CD4-positive, alpha-beta T cell (primary cell): Measurements from ENCODE around the gene MRPS23. TPM values are rescaled to one million over a fixed set of nuclear protein-coding genes. Genes with fewer than 3 reads are reported as not detected.

ENCODE experiments used
- ATAC-seq: fragments of 200-7000 bp; cut with Tn5 transposase; one replicate; pipeline ENCODE4 v1.10.0; 2022; ENCODE audit warnings: mild to moderate bottlenecking; ENCODE audit not compliant: poor library complexity
- CTCF ChIA-PET: fragments of 350-600 bp; sonication (Branson Sonifier 250); formaldehyde crosslinking; loops from one replicate; lab custom pipeline; 2021; ENCODE audit warnings: antibody characterized with exemption, inconsistent platforms; lab: Charles Lee
- POLR2A ChIA-PET: fragments of 350-600 bp; sonication (Branson Sonifier 250); formaldehyde crosslinking; loops from one replicate; lab custom pipeline; 2021; ENCODE audit warnings: antibody characterized with exemption, inconsistent platforms; lab: Charles Lee
- DNase-seq, 14 experiments: peaks; one replicate each; pipeline ENCODE4 v3.0.0-alpha.2; 2013 to 2020; ENCODE audit warnings: mixed read lengths in 2 of 14
- H3K27ac ChIP-seq, 2 donors: one replicate each; pipeline versions ENCODE4 v1.5.1 to v1.7.0; 2013; ENCODE audit warnings: low read length in 2 of 2, low read depth in 1 of 2, mild to moderate bottlenecking in 1 of 2
- H3K27me3 ChIP-seq, 2 experiments: 1 replicate in 1 of 2; 2 replicates in 1 of 2; pipeline versions ENCODE4 v1.6.1 to v1.7.0; 2013; ENCODE audit warnings: low read length in 2 of 2, control low read depth in 1 of 2, mild to moderate bottlenecking in 1 of 2, moderate library complexity in 1 of 2; ENCODE audit not compliant: insufficient read depth in 2 of 2, control insufficient read depth in 1 of 2
- H3K36me3 ChIP-seq: one replicate; pipeline ENCODE4 v1.6.1; 2013; ENCODE audit warnings: low read length, control low read depth; ENCODE audit not compliant: insufficient read depth
- H3K4me1 ChIP-seq: one replicate; pipeline ENCODE4 v1.6.1; 2013; ENCODE audit warnings: low read length, control low read depth; ENCODE audit not compliant: insufficient read depth
- H3K4me3 ChIP-seq: one replicate; pipeline ENCODE4 v1.5.1; 2013; ENCODE audit warnings: mild to moderate bottlenecking, low read length, moderate library complexity
- H3K9me3 ChIP-seq, 2 experiments: 1 replicate in 1 of 2; 2 replicates in 1 of 2; pipeline versions ENCODE4 v1.6.1 to v1.7.0; 2013; ENCODE audit warnings: low read length in 2 of 2, mild to moderate bottlenecking in 2 of 2, control low read depth in 1 of 2, moderate library complexity in 1 of 2; ENCODE audit not compliant: control insufficient read depth in 1 of 2, insufficient read depth in 1 of 2
- H3K27ac Mint-ChIP-seq: one replicate; pipeline ENCODE4 v1.8.0; 2020; ENCODE audit warnings: mixed read lengths
- H3K27me3 Mint-ChIP-seq: one replicate; pipeline ENCODE4 v1.8.0; 2021; ENCODE audit warnings: mixed read lengths
- H3K36me3 Mint-ChIP-seq: one replicate; pipeline ENCODE4 v1.8.0; 2021; ENCODE audit warnings: low read depth, mixed read lengths
- H3K4me1 Mint-ChIP-seq: one replicate; pipeline ENCODE4 v1.8.0; 2021; ENCODE audit warnings: low read depth, mixed read lengths
- H3K4me3 Mint-ChIP-seq: one replicate; pipeline ENCODE4 v1.8.0; 2020; ENCODE audit warnings: mild to moderate bottlenecking, mixed read lengths
- H3K9me3 Mint-ChIP-seq: one replicate; pipeline ENCODE4 v1.8.0; 2020; ENCODE audit warnings: mixed read lengths
- intact Hi-C, 2 experiments: fragments of 100-400 bp; cut with DNase I in 1 of 2; cut with micrococcal nuclease in 1 of 2; formaldehyde crosslinking; loops; one replicate each; pipeline versions ENCODE4 v1.15.1 to v1.9.0; 2023 to 2025; cut with DNase I, micrococcal nuclease
- total RNA-seq, 174 experiments: library from RNA in 2 of 174; stranded (reverse) in 2 of 174; gene quantifications; one replicate each; pipeline ENCODE4 v1.2.3 and lab custom pipeline; 2021 to 2026
- TF ChIP-seq, protein P1 (sequence below): fragments of 200-600 bp; IDR thresholded peaks from one replicate; pipeline ENCODE4 v1.8.0; 2022; ENCODE audit warnings: antibody characterized with exemption, mild to moderate bottlenecking

Gene MRPS23
- total RNA-seq, 2 experiments from 2014 or later, result 14.6 to 14.7 TPM

DNA sequence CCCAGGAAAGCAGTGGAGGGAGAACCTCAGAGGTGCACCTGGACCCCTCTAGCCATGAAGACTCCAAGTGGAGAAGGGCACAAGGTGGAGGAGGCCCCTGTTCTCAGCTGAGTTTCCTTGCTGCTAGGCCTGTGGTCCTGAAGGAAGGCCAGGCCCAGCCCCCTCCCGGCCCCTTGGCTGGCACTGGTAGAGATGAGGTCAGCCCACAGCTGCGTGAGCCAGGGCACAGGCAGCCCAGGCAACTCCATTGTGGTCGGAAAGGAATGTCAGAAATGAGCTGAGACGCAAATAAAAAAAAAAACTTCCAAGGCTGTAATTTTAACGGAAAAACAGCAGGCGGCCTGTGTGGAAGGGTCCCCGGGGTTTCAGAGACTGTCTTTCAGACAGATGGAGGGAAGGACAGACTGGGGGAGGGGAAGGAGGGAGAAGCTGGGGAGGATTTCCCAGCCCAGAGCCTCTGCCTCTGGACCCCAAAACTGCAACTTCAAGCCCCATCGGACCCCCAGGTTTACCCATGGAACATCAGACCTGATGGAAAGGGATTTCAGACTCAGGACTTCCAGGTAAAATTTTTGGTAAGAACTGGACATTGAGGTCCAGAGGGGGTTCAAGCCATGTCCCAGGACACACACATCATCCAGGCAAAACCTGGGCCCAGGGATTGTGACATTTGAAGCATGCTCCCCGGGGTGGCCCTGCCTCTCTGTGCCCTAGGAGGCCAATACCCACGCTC is 25.6 kb upstream of the MRPS23 start:
- Mint-ChIP-seq H3K4me3 (no peak overlapping the region), H3K27me3 (peaks cover 28% of the 10 kb centered on the region), H3K36me3 (no peaks in the 10 kb centered on the region), H3K9me3 (no peaks in the 10 kb centered on the region), H3K27ac (no peak overlapping the region), H3K4me1 (peaks cover 21% of the 10 kb centered on the region)
- no peak for ATAC-seq
- Histone ChIP-seq H3K27me3 (peaks cover 4 to 18% of the 10 kb centered on the region in 2 experiments), H3K9me3 (no peaks in the 10 kb centered on the region), H3K27ac (no peak overlapping the region), H3K4me3 (no peak overlapping the region), H3K4me1 (peaks cover 27% of the 10 kb centered on the region), H3K36me3 (no peaks in the 10 kb centered on the region)
- intact Hi-C loops, result no loop called here
- ChIA-PET CTCF (no interaction called here), POLR2A (no interaction called here)
- no peak for DNase-seq
- TF ChIP-seq, protein P1, sequence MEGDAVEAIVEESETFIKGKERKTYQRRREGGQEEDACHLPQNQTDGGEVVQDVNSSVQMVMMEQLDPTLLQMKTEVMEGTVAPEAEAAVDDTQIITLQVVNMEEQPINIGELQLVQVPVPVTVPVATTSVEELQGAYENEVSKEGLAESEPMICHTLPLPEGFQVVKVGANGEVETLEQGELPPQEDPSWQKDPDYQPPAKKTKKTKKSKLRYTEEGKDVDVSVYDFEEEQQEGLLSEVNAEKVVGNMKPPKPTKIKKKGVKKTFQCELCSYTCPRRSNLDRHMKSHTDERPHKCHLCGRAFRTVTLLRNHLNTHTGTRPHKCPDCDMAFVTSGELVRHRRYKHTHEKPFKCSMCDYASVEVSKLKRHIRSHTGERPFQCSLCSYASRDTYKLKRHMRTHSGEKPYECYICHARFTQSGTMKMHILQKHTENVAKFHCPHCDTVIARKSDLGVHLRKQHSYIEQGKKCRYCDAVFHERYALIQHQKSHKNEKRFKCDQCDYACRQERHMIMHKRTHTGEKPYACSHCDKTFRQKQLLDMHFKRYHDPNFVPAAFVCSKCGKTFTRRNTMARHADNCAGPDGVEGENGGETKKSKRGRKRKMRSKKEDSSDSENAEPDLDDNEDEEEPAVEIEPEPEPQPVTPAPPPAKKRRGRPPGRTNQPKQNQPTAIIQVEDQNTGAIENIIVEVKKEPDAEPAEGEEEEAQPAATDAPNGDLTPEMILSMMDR, result no peak

DNA sequence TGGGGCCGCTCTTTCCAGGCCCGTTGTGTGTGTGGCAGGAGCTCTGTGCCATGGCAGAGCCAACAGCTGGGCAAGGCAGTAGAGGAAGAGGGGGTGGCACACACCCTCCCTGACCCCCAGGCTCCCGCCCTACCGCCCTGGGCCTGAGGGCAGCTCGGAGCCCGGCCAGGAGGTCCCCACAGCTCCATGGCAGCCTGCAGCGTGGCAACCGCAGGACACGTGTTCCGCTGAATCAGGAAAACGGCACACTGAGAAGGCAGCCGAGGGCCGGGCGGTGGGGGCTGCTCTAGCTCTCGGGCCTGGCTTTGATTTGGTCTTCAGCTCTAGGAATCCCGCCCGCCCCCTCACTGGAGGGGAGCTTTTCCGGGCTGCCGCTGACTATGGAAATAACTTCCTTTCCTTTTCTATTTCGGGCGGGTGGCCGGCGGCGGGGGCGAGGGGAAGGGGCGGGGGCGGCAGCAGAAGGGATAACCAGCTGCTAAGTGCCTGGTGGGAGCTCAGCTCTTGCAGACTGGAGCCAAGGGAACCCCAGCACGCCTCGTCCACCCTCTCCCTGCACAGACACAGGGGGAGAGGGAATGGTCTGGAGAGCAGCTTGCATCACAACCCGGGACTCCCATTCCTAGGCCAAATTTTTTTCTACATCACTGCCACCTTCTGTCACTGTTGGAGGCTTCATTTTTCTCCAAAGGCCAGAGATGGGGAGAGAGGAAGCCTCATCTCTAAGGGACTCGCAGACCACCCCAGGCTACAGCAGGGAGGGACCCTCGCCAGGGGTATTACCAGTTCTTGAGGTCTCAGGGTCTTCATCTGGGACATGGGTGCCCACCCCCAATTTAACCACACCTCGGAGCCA is 24.8 kb upstream of the MRPS23 start:
- Mint-ChIP-seq H3K9me3 (no peaks in the 10 kb centered on the region), H3K27me3 (peaks cover 28% of the 10 kb centered on the region), H3K36me3 (no peaks in the 10 kb centered on the region), H3K27ac (no peak overlapping the region), H3K4me3 (peak overlapping the region; percentile 54), H3K4me1 (peaks cover 14% of the 10 kb centered on the region)
- ATAC-seq (peak; percentile 59), DNase-seq (peak in 5 of 14 experiments; percentile 11 to 49 (median 40))
- CTCF ChIA-PET, result interaction anchor here (0.5 kb wide), 1 partner anchor 122 kb away, joined by 3 read pairs; no protein-coding TSS in a partner anchor
- Histone ChIP-seq H3K9me3 (no peaks in the 10 kb centered on the region), H3K27ac (no peak overlapping the region), H3K4me3 (peak overlapping the region; percentile 30), H3K36me3 (no peaks in the 10 kb centered on the region), H3K27me3 (peaks cover 4 to 18% of the 10 kb centered on the region in 2 experiments), H3K4me1 (peaks cover 20% of the 10 kb centered on the region)
- TF ChIP-seq, protein P1, result no peak
- intact Hi-C loops, result no loop called here
- POLR2A ChIA-PET, result interaction anchor here (1.2 kb wide), 1 partner anchor 25 kb away, joined by 7 read pairs; the partner anchor contains the start of gene MRPS23

DNA sequence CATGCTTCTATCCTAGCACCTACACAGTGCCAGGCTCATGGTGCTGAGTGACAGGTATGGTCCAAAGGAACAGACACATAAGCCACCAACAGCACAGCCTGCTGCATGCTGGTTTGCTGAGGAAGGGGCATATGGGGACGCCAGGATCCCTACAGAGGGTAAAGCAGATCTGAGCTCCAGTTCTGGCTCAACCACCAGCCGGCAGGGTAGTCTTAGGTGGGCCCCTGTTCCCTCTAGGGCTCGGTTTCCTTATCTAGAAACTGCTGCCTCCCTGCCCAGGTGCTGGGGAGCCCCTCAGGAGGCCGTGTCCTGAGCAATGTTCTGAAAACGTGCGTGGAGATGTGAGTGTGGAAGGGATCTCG is 24.2 kb upstream of the MRPS23 start:
- TF ChIP-seq, protein P1, result no peak
- DNase-seq, result no peak
- Histone ChIP-seq H3K9me3 (no peaks in the 10 kb centered on the region), H3K27me3 (peaks cover 4 to 18% of the 10 kb centered on the region in 2 experiments), H3K4me3 (peak overlapping the region; percentile 30), H3K36me3 (no peaks in the 10 kb centered on the region), H3K4me1 (peaks cover 20% of the 10 kb centered on the region), H3K27ac (no peak overlapping the region)
- POLR2A ChIA-PET, result interaction anchor here (1.2 kb wide), 1 partner anchor 24 kb away, joined by 7 read pairs; the partner anchor contains the start of gene MRPS23
- Mint-ChIP-seq H3K36me3 (no peaks in the 10 kb centered on the region), H3K4me1 (peaks cover 8% of the 10 kb centered on the region), H3K27ac (no peak overlapping the region), H3K9me3 (no peaks in the 10 kb centered on the region), H3K4me3 (peak overlapping the region; percentile 54), H3K27me3 (peaks cover 28% of the 10 kb centered on the region)
- no peak for ATAC-seq
- intact Hi-C loops, result no loop called here
- CTCF ChIA-PET, result no interaction called here
